Measurements from ENCODE around the gene TMEM119. TPM values are rescaled to one million over a fixed set of nuclear protein-coding genes. Genes with fewer than 3 reads are reported as not detected.

The TMEM119 gene
- total RNA-seq, 1 donor from 2014 or later: 0.36 TPM

DNA sequence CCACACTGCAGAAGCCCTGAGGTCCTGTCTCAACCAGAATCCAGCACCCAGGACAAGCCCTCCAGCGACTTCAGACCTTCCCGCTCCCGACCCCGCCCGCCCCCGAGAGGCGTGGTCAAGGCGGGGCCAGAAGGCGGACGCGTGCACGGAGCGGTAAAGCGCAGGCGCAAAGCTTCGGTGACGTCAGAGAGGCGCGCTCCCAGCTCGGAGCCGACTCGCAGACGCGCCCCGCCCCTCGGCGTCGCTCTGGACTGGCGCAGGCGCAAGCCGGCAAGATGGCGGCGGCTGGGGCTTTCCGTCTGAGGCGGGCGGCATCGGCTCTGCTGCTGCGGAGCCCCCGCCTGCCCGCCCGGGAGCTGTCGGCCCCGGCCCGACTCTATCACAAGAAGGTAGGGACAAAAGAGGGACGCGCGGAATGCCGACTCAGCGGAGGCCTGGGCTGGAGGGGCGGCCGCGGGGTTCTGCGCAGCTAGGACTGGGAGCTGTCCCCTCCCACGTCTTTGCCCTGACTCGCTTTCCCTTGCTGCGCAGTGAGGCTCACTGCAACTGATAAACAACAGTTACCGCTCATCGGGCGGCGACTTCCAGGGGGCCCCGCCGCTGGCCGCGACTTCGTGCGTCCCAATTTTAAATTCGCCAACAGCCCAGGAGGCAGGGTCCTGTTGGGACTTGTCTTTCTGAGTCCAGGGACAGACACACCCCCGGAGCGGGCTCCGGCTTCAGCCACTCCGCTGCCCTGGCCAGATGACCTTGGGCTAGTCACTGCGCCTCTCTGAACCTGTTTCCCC, 35.3 kb downstream of the TMEM119 start, which contains the start of gene ISCU:
TSS of gene ISCU (plus strand) at position 249 of the 788 bp plus-strand sequence. CDS start at position 276, 27 bp downstream.
- Mint-ChIP-seq H3K36me3 (ENCODE audit: low read depth, unreplicated experiment) (peaks cover 22% of the 10 kb centered on the region), H3K9me3 (ENCODE audit: unreplicated experiment) (no peaks in the 10 kb centered on the region), H3K4me3 (ENCODE audit: unreplicated experiment) (peak within 1 kb of the TSS; percentile 100), H3K27ac (ENCODE audit: unreplicated experiment) (peak within 1 kb of the TSS; percentile 100), H3K4me1 (ENCODE audit: unreplicated experiment) (peaks cover 29% of the 10 kb centered on the region), H3K27me3 (ENCODE audit: unreplicated experiment) (peaks cover 18% of the 10 kb centered on the region)
- TF ChIP-seq, protein P1, sequence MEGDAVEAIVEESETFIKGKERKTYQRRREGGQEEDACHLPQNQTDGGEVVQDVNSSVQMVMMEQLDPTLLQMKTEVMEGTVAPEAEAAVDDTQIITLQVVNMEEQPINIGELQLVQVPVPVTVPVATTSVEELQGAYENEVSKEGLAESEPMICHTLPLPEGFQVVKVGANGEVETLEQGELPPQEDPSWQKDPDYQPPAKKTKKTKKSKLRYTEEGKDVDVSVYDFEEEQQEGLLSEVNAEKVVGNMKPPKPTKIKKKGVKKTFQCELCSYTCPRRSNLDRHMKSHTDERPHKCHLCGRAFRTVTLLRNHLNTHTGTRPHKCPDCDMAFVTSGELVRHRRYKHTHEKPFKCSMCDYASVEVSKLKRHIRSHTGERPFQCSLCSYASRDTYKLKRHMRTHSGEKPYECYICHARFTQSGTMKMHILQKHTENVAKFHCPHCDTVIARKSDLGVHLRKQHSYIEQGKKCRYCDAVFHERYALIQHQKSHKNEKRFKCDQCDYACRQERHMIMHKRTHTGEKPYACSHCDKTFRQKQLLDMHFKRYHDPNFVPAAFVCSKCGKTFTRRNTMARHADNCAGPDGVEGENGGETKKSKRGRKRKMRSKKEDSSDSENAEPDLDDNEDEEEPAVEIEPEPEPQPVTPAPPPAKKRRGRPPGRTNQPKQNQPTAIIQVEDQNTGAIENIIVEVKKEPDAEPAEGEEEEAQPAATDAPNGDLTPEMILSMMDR (IDR thresholded peaks at IDR 0.05; ENCODE audit: unreplicated experiment): no peak
- DNase-seq (ENCODE audit: low spot score): peak; percentile 100

DNA sequence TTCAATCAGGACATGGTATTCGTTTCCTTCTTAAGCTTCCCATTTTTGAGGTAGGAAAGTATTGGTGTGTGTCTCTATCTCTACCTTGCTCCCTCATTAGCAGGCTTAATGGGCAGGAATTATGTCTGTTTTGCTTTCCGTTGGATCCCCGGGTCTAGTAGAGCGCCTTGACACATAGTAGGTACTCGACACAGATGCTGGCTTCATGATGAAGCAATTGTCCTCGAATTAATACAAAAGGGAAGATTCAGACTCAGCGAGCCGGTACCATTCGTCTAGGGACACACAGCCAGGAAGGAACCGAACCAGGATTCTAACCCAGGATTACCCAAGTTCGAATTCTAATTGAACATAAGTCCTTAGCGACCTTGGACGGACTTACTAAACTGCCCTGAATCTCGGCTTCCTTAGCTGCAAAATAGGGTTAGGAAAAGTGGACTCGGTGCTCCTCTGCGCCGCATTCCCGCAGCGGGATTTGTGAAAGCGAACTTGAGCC, 36.0 kb downstream of the TMEM119 start:
- Mint-ChIP-seq H3K27me3 (ENCODE audit: unreplicated experiment) (peaks cover 19% of the 10 kb centered on the region), H3K36me3 (ENCODE audit: low read depth, unreplicated experiment) (peaks cover 16% of the 10 kb centered on the region), H3K9me3 (ENCODE audit: unreplicated experiment) (no peaks in the 10 kb centered on the region), H3K4me3 (ENCODE audit: unreplicated experiment) (peak overlapping the region; percentile 100), H3K27ac (ENCODE audit: unreplicated experiment) (peak overlapping the region; percentile 100), H3K4me1 (ENCODE audit: unreplicated experiment) (peaks cover 30% of the 10 kb centered on the region)
- DNase-seq (ENCODE audit: low spot score): no peak
- TF ChIP-seq, protein P1 (IDR thresholded peaks at IDR 0.05; ENCODE audit: unreplicated experiment): no peak

DNA sequence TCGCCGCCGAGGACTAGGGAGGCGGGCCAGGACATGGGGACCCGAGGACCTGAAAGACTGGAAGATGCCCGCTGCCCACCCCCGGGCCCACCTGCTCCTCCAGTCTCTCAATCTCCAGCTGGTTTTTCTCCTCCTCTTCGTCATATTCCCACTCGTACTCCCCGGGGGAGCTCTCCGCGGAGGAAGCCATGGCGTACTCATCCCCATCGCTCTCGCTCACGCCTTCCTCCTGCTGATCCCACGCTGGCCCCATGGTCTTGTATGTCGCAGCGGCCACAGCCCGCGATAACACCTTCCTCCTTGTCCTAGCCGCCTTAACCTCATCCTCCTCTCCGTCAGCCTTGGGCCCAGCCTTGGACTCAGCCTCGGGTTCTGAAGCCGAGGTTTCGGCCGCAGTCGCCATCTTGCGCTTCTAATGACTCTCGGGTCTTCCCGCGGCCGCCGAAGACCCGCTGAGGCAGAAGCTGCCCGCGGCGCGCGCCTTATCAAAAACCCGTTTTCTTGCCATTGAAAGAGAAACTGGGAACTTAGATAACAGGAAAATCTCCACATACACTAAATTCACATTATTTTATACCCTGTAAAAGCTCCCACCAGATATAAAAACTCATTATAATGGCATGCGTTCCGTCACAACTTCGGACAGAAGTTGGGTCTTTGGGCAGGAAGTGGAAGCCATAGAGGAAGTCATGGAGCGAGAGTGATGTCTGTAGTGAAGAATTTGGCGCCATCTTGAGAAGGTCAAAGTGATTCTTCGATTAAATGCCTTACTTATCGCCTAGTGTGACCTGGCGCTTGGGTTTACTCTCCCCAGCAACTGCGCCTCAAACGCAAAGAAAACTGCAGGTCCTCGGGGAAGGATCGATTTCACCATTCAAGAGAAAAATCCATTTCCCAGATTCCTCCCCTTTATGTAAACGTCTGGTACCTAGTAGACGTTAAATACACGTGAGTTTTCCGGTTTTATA, 36.8 kb downstream of the TMEM119 start, which contains the start of gene SART3:
TSS of gene SART3 (minus strand) at position 422 of the 968 bp plus-strand sequence. CDS start at position 403, 19 bp downstream.
- TF ChIP-seq, protein P1 (IDR thresholded peaks at IDR 0.05; ENCODE audit: unreplicated experiment): no peak
- DNase-seq (ENCODE audit: low spot score): peak; percentile 73
- Mint-ChIP-seq H3K36me3 (ENCODE audit: low read depth, unreplicated experiment) (peaks cover 10% of the 10 kb centered on the region), H3K4me1 (ENCODE audit: unreplicated experiment) (peaks cover 34% of the 10 kb centered on the region), H3K27ac (ENCODE audit: unreplicated experiment) (peak within 1 kb of the TSS; percentile 100), H3K4me3 (ENCODE audit: unreplicated experiment) (peak within 1 kb of the TSS; percentile 100), H3K27me3 (ENCODE audit: unreplicated experiment) (peaks cover 19% of the 10 kb centered on the region), H3K9me3 (ENCODE audit: unreplicated experiment) (no peaks in the 10 kb centered on the region)

DNA sequence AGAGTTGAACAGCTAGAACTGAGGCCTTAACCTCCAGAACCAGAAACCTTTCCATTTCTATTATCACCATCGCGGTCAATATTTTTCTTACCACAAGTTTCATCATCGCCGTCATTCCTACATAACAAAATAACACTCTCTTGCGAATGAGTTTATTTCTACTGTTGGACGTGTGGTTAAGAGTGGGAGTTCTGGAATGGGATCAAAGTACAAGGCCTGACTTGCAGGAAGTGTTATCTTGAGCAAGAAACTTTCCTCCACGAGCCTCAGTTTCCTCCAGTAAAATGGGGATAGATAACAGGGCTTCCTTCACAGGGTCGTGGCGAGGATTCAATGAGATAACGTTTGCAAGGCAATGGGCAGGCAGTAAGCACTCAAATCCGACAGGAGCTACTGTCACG, 37.6 kb downstream of the TMEM119 start:
- Mint-ChIP-seq H3K4me3 (ENCODE audit: unreplicated experiment) (peak overlapping the region; percentile 100), H3K27ac (ENCODE audit: unreplicated experiment) (peak overlapping the region; percentile 100), H3K4me1 (ENCODE audit: unreplicated experiment) (peaks cover 34% of the 10 kb centered on the region), H3K27me3 (ENCODE audit: unreplicated experiment) (peaks cover 19% of the 10 kb centered on the region), H3K36me3 (ENCODE audit: low read depth, unreplicated experiment) (peaks cover 5% of the 10 kb centered on the region), H3K9me3 (ENCODE audit: unreplicated experiment) (no peaks in the 10 kb centered on the region)
- TF ChIP-seq, protein P1 (IDR thresholded peaks at IDR 0.05; ENCODE audit: unreplicated experiment): no peak
- DNase-seq (ENCODE audit: low spot score): no peak
